ENCODE data around the gene LRATD1. TPM values are rescaled to one million over a fixed set of nuclear protein-coding genes. Genes with fewer than 3 reads are reported as not detected.
A peak's percentile ranks its signal among the peaks of the same experiment; 100 is the strongest.

Gene LRATD1
- total RNA-seq, 1 donor from 2014 or later, result 1.9 TPM

- no peak for DNase-seq (ENCODE audit: low spot score)
- no peak overlapping the region for H3K27ac ChIP-seq
- Mint-ChIP-seq H3K9me3 (no peaks in the 10 kb centered on the region), H3K27ac (no peak overlapping the region), H3K4me1 (peaks cover 11% of the 10 kb centered on the region), H3K27me3 (ENCODE audit: insufficient read depth, low read depth) (peaks cover 17% of the 10 kb centered on the region), H3K36me3 (no peaks in the 10 kb centered on the region), H3K4me3 (no peak overlapping the region)
- no peak overlapping the region for H2AFZ ChIP-seq (replicated peaks)
- H3K36me3 ChIP-seq, result no peaks in the 10 kb centered on the region
- TF ChIP-seq EZH2phosphoT487 (IDR thresholded peaks at IDR 0.05), result no peak
- no peak for TF ChIP-seq CTCF (IDR thresholded peaks at IDR 0.05)
- no peak for TF ChIP-seq EZH2 (IDR thresholded peaks at IDR 0.05)
- H3K4me2 ChIP-seq, result no peak overlapping the region
- H3K4me1 ChIP-seq, result no peaks in the 10 kb centered on the region
- H3K79me2 ChIP-seq (ENCODE audit: low read depth), result no peaks in the 10 kb centered on the region
- H3K9ac ChIP-seq, result no peak overlapping the region
- H3K4me3 ChIP-seq, result no peak overlapping the region
- H3K27me3 ChIP-seq, result peaks cover 44% of the 10 kb centered on the region
- H3K9me3 ChIP-seq (ENCODE audit: low read depth), result no peaks in the 10 kb centered on the region
- H3F3A ChIP-seq (ENCODE audit: low read depth), result peaks cover 4% of the 10 kb centered on the region
- H4K20me1 ChIP-seq (ENCODE audit: low read depth), result no peaks in the 10 kb centered on the region
Measured at GRCh38 chr2:14628901-14629300, 3.6 kb upstream of the LRATD1 start.

GRCh38 chr2:14631406-14632040, 994 bp upstream of the LRATD1 start:
- H3K27ac Mint-ChIP-seq, result peak overlapping the region; percentile 33

GRCh38 chr2:14633061-14633460, 544 bp downstream of the LRATD1 start:
- Mint-ChIP-seq H3K36me3 (no peaks in the 10 kb centered on the region), H3K4me3 (peak overlapping the region; percentile 97), H3K4me1 (peaks cover 30% of the 10 kb centered on the region), H3K27ac (peak overlapping the region; percentile 84), H3K27me3 (ENCODE audit: insufficient read depth, low read depth) (peaks cover 21% of the 10 kb centered on the region), H3K9me3 (no peaks in the 10 kb centered on the region)
- Histone ChIP-seq H3K9me3 (ENCODE audit: low read depth) (no peaks in the 10 kb centered on the region), H3K79me2 (ENCODE audit: low read depth) (no peaks in the 10 kb centered on the region), H3K9ac (no peak overlapping the region), H3K36me3 (no peaks in the 10 kb centered on the region), H3K27me3 (peaks cover 85% of the 10 kb centered on the region), H3K4me2 (peak overlapping the region; percentile 93), H4K20me1 (ENCODE audit: low read depth) (peaks cover 8% of the 10 kb centered on the region), H3K4me3 (peak overlapping the region; percentile 69), H3F3A (ENCODE audit: low read depth) (peaks cover 10% of the 10 kb centered on the region), H2AFZ (replicated peaks) (peak overlapping the region; percentile 86), H3K4me1 (peaks cover 8% of the 10 kb centered on the region), H3K27ac (no peak overlapping the region)
- TF ChIP-seq EZH2 (IDR thresholded peaks at IDR 0.05) (no peak), CTCF (IDR thresholded peaks at IDR 0.05) (no peak), EZH2phosphoT487 (IDR thresholded peaks at IDR 0.05) (no peak)
- DNase-seq (ENCODE audit: low spot score), result peak; percentile 28

More at GRCh38 chr2:14631406-14632040, 994 bp upstream of the LRATD1 start:
- H3K4me3 Mint-ChIP-seq, result peak overlapping the region; percentile 90
- H3K9me3 Mint-ChIP-seq, result no peaks in the 10 kb centered on the region
- Histone ChIP-seq H3K4me1 (peaks cover 8% of the 10 kb centered on the region), H3F3A (ENCODE audit: low read depth) (peaks cover 10% of the 10 kb centered on the region), H3K4me2 (peak overlapping the region; percentile 93), H3K9me3 (ENCODE audit: low read depth) (no peaks in the 10 kb centered on the region), H4K20me1 (ENCODE audit: low read depth) (peaks cover 7% of the 10 kb centered on the region), H3K4me3 (peak overlapping the region; percentile 69), H3K79me2 (ENCODE audit: low read depth) (no peaks in the 10 kb centered on the region), H3K27ac (no peak overlapping the region), H3K36me3 (no peaks in the 10 kb centered on the region), H3K27me3 (peaks cover 70% of the 10 kb centered on the region), H2AFZ (replicated peaks) (peak overlapping the region; percentile 95), H3K9ac (no peak overlapping the region)
- H3K27me3 Mint-ChIP-seq (ENCODE audit: insufficient read depth, low read depth), result peaks cover 21% of the 10 kb centered on the region
- peak; percentile 13 for DNase-seq (ENCODE audit: low spot score)
- H3K4me1 Mint-ChIP-seq, result peaks cover 23% of the 10 kb centered on the region
- TF ChIP-seq EZH2phosphoT487 (IDR thresholded peaks at IDR 0.05) (no peak), EZH2 (IDR thresholded peaks at IDR 0.05) (no peak), CTCF (IDR thresholded peaks at IDR 0.05) (no peak)
- no peaks in the 10 kb centered on the region for H3K36me3 Mint-ChIP-seq

Data from neural progenitor cell (in vitro differentiated cells).